Esophagus squamous epithelium (tissue), 5 donors: Measurements from ENCODE around the gene PPP1R8. TPM values are rescaled to one million over a fixed set of nuclear protein-coding genes. Genes with fewer than 3 reads are reported as not detected.
A peak's percentile ranks its signal among the peaks of the same experiment; 100 is the strongest.

Experiments
- DNase-seq: peaks from one replicate; lab custom pipeline; 2025; lab: John Stamatoyannopoulos, UW
- H3K27ac ChIP-seq, 4 donors: fragments of 200-600 bp; sonication (generic); one replicate each; pipeline ENCODE4 v1.5.1; 2016 to 2019; ENCODE audit warnings: mild to moderate bottlenecking in 1 of 4
- H3K27me3 ChIP-seq, 4 donors: fragments of 200-600 bp; sonication (generic); 1 replicate in 3 of 4; 2 replicates in 1 of 4; pipeline versions ENCODE4 v1.5.1 to v1.6.0; 2017 to 2021; ENCODE audit warnings: antibody characterized with exemption in 1 of 4
- H3K36me3 ChIP-seq, 3 donors: fragments of 200-600 bp; sonication (generic); one replicate each; pipeline ENCODE4 v1.5.1; 2016 to 2019
- H3K4me1 ChIP-seq, 3 donors: fragments of 200-600 bp; sonication (generic); one replicate each; pipeline ENCODE4 v1.5.1; 2017 to 2019
- H3K4me3 ChIP-seq, 4 donors: fragments of 200-600 bp; sonication (generic); 1 replicate in 3 of 4; 2 replicates in 1 of 4; pipeline ENCODE4 v1.5.1; 2016 to 2019; ENCODE audit warnings: mild to moderate bottlenecking in 2 of 4, moderate library complexity in 1 of 4
- H3K9me3 ChIP-seq, 3 donors: fragments of 200-600 bp; sonication (generic); one replicate each; pipeline ENCODE4 v1.5.1; 2016 to 2019
- CTCF ChIP-seq, 6 experiments: fragments of 450-650 bp in 4 of 6; fragments of 200-600 bp in 2 of 6; sonication (generic) in 2 of 6; IDR thresholded peaks; one replicate each; pipeline ENCODE4 v1.5.1; 2016 to 2019; ENCODE audit warnings: antibody characterized with exemption in 6 of 6, mild to moderate bottlenecking in 4 of 6, moderate library complexity in 4 of 6
- POLR2A ChIP-seq, 4 donors: fragments of 450-650 bp; IDR thresholded peaks; one replicate each; pipeline ENCODE4 v1.6.1; 2017; ENCODE audit warnings: antibody characterized with exemption in 4 of 4, mild to moderate bottlenecking in 4 of 4, moderate library complexity in 3 of 4
- WGBS, 2 donors: methylation state at CpG; one replicate each; pipeline ENCODE4 v1.1.5; 2018; 5-methylcytosine and 5-hydroxymethylcytosine counted together
- intact Hi-C: fragments of 100-400 bp; cut with DNase I; formaldehyde crosslinking; loops from one replicate; pipeline ENCODE4 v1.15.0; 2022
- total RNA-seq, 4 donors: library from RNA; depleted of rRNA; stranded (reverse); fragments of >200 nt; gene quantifications; one replicate each; pipeline ENCODE4 v1.1.0, GENCODE V29; 2016
- donor health status: DM: yes; HTN: yes; CAD: no.

PPP1R8 gene
- total RNA-seq, 4 donors from 2014 or later, result 21.3 to 41.2 (median 33.4) TPM

GRCh38 chr1:27884006-27884954 is 53.7 kb downstream of the PPP1R8 start:
- Histone ChIP-seq H3K36me3 (peaks cover 0 to 43% (median 0%) of the 10 kb centered on the region in 3 donors), H3K4me3 (no peak overlapping the region), H3K9me3 (no peaks in the 10 kb centered on the region), H3K4me1 (no peaks in the 10 kb centered on the region), H3K27ac (peak overlapping the region in 3 of 4 donors; percentile 14 to 87 (median 68)), H3K27me3 (no peaks in the 10 kb centered on the region)
- WGBS, 2 donors, result 70 to 75% methylated on average over 12 to 19 of the region's 24 CpGs
- TF ChIP-seq POLR2A (IDR thresholded peaks at IDR 0.05) (no peak), CTCF (IDR thresholded peaks at IDR 0.05) (no peak)
- intact Hi-C loops, result no loop called here
- DNase-seq, result no peak

- WGBS, 2 donors, result 65 to 72% methylated on average over 5 to 8 of the region's 8 CpGs
- peaks cover 0 to 4% (median 0%) of the 10 kb centered on the region in 3 donors for H3K4me1 ChIP-seq
- H3K27ac ChIP-seq, result peak overlapping the region; percentile 30 to 87 (median 56)
- H3K9me3 ChIP-seq, result no peaks in the 10 kb centered on the region
- DNase-seq, result no peak
- H3K36me3 ChIP-seq, result peaks cover 0 to 51% (median 0%) of the 10 kb centered on the region in 3 donors
- no peak overlapping the region for H3K4me3 ChIP-seq
- no peak for TF ChIP-seq POLR2A (IDR thresholded peaks at IDR 0.05)
- intact Hi-C loops, result no loop called here
- H3K27me3 ChIP-seq, result no peaks in the 10 kb centered on the region
These were observed 54.5 kb downstream of the PPP1R8 start for GRCh38 chr1:27885114-27885528.

- TF ChIP-seq POLR2A (IDR thresholded peaks at IDR 0.05) (peak in 1 of 4 donors; percentile 5), CTCF (IDR thresholded peaks at IDR 0.05) (no peak)
- Histone ChIP-seq H3K4me3 (no peak overlapping the region), H3K4me1 (peaks cover 0 to 4% (median 0%) of the 10 kb centered on the region in 3 donors), H3K27ac (peak overlapping the region; percentile 30 to 87 (median 56)), H3K27me3 (no peaks in the 10 kb centered on the region), H3K9me3 (no peaks in the 10 kb centered on the region), H3K36me3 (peaks cover 0 to 58% (median 0%) of the 10 kb centered on the region in 3 donors)
- no peak for DNase-seq
- intact Hi-C loops, result no loop called here
- 72 to 79% methylated on average over 11 to 15 of the region's 15 CpGs for WGBS, 2 donors
These were observed 55.2 kb downstream of the PPP1R8 start for GRCh38 chr1:27885621-27886352.

- DNase-seq, result no peak
- no peaks in the 10 kb centered on the region for H3K9me3 ChIP-seq
- intact Hi-C loops, result no loop called here
- 42 to 75% methylated on average over 1 to 2 of the region's 2 CpGs for WGBS, 2 donors
- H3K4me1 ChIP-seq, result peaks cover 0 to 4% (median 0%) of the 10 kb centered on the region in 3 donors
- H3K27me3 ChIP-seq, result no peaks in the 10 kb centered on the region
- no peak overlapping the region for H3K4me3 ChIP-seq
- TF ChIP-seq POLR2A (IDR thresholded peaks at IDR 0.05), result no peak
- TF ChIP-seq CTCF (IDR thresholded peaks at IDR 0.05), result no peak
- H3K36me3 ChIP-seq, result peaks cover 0 to 63% (median 0%) of the 10 kb centered on the region in 3 donors
- H3K27ac ChIP-seq, result peak overlapping the region; percentile 14 to 87 (median 33)
These were observed 55.7 kb downstream of the PPP1R8 start for GRCh38 chr1:27886353-27886679.

GRCh38 chr1:27886744-27887143 is 56.2 kb downstream of the PPP1R8 start:
- Histone ChIP-seq H3K27me3 (no peaks in the 10 kb centered on the region), H3K9me3 (no peaks in the 10 kb centered on the region), H3K4me1 (peaks cover 0 to 4% (median 0%) of the 10 kb centered on the region in 3 donors), H3K36me3 (peaks cover 0 to 67% (median 0%) of the 10 kb centered on the region in 3 donors), H3K27ac (peak overlapping the region; percentile 14 to 87 (median 33)), H3K4me3 (no peak overlapping the region)
- intact Hi-C loops, result no loop called here
- DNase-seq, result no peak
- WGBS, 2 donors, result 61 to 71% methylated on average over 3 of the region's 3 CpGs
- TF ChIP-seq POLR2A (IDR thresholded peaks at IDR 0.05) (no peak), CTCF (IDR thresholded peaks at IDR 0.05) (no peak)
